GM23248 (cell line): ENCODE data around the gene C12orf75.

Source experiments
- EZH2 ChIP-seq: fragments of 200-600 bp; sonication (generic); IDR thresholded peaks from 2 replicates; pipeline ENCODE4 v1.6.1; 2018; ENCODE audit warnings: antibody characterized with exemption, mild to moderate bottlenecking; ENCODE audit not compliant: insufficient read depth, poor library complexity, severe bottlenecking
- EZH2phosphoT487 ChIP-seq: fragments of 200-600 bp; sonication (generic); IDR thresholded peaks from 2 replicates; pipeline ENCODE4 v1.6.1; 2018; ENCODE audit warnings: antibody characterized with exemption, moderate library complexity, mild to moderate bottlenecking, low read depth; ENCODE audit not compliant: insufficient read depth

DNA sequence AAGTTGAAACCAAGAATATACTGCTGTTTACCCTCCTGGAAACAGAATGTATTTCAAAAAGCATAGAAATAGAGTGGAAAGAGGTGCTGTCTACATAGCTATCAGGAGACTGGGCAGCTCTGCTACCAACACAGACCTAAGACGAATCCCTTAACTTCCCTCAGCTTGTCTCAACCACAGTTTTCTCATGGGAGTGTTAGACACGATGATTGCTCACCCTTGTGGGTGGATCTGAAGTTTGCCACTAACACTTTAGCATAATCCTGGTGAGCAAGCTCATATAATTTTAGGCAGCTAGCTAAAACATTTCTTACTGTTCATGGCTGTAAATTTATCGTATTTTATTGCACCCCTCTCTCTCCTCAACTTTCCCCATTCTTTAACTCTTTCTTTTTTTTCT is 38.5 kb downstream of the C12orf75 start:
- TF ChIP-seq EZH2 (no peak), EZH2phosphoT487 (no peak)
